T-helper 2 cell treated with Interferon-gamma antibody and Interleukin-4, amounts not matched to agents 5 μg/mL and 100 μg/mL, for 36 hours (primary cell): ENCODE data around the gene GALNT17.
"Not testable (repeated sequence)": the region's sequence is repeated elsewhere in the genome, so short reads cannot be mapped to it uniquely, and the experiment has no call there.

Source experiments
- DNase-seq: peaks from one replicate; pipeline ENCODE4 v3.0.0; 2021; ENCODE audit warnings: low spot score
- H3K27ac Mint-ChIP-seq: one replicate; pipeline ENCODE4 v1.8.0; 2021; ENCODE audit warnings: mild to moderate bottlenecking, mixed read lengths
- H3K27me3 Mint-ChIP-seq: one replicate; pipeline ENCODE4 v1.8.0; 2021; ENCODE audit warnings: low read depth, mixed read lengths
- H3K36me3 Mint-ChIP-seq: one replicate; pipeline ENCODE4 v1.8.0; 2021; ENCODE audit warnings: low read depth, mixed read lengths
- H3K4me1 Mint-ChIP-seq: one replicate; pipeline ENCODE4 v1.8.0; 2021; ENCODE audit warnings: low read depth, mixed read lengths
- H3K4me3 Mint-ChIP-seq: one replicate; pipeline ENCODE4 v1.8.0; 2022; ENCODE audit warnings: mild to moderate bottlenecking, moderate library complexity, mixed read lengths
- H3K9me3 Mint-ChIP-seq: one replicate; pipeline ENCODE4 v1.8.0; 2021; ENCODE audit warnings: mixed read lengths

The GALNT17 gene

GRCh38 chr7:71630516-71630915 is 498.6 kb downstream of the GALNT17 start:
- Mint-ChIP-seq H3K9me3 (peaks cover 36% of the 10 kb centered on the region), H3K27me3 (no peaks in the 10 kb centered on the region), H3K27ac (no peak overlapping the region), H3K36me3 (no peaks in the 10 kb centered on the region), H3K4me3 (no peak overlapping the region), H3K4me1 (no peaks in the 10 kb centered on the region)
- no peak for DNase-seq

- DNase-seq: no peak
- Mint-ChIP-seq H3K36me3 (no peaks in the 10 kb centered on the region), H3K4me1 (no peaks in the 10 kb centered on the region), H3K27me3 (no peaks in the 10 kb centered on the region), H3K9me3 (peaks cover 42% of the 10 kb centered on the region), H3K4me3 (no peak overlapping the region), H3K27ac (no peak overlapping the region)
These were observed 501.6 kb downstream of the GALNT17 start for GRCh38 chr7:71633551-71634008.

GRCh38 chr7:71635849-71636248 is 503.9 kb downstream of the GALNT17 start:
- not testable (repeated sequence) for DNase-seq, H3K4me3 Mint-ChIP-seq, H3K36me3 Mint-ChIP-seq, H3K27ac Mint-ChIP-seq, H3K27me3 Mint-ChIP-seq, H3K4me1 Mint-ChIP-seq
- H3K9me3 Mint-ChIP-seq: peaks cover 44% of the 10 kb centered on the region

- no peak for DNase-seq
- no peak overlapping the region for H3K27ac Mint-ChIP-seq
- H3K27me3 Mint-ChIP-seq: no peaks in the 10 kb centered on the region
- H3K9me3 Mint-ChIP-seq: peaks cover 42% of the 10 kb centered on the region
- H3K4me3 Mint-ChIP-seq: no peak overlapping the region
- no peaks in the 10 kb centered on the region for H3K4me1 Mint-ChIP-seq
- H3K36me3 Mint-ChIP-seq: no peaks in the 10 kb centered on the region
These were observed 504.4 kb downstream of the GALNT17 start for GRCh38 chr7:71636329-71636728.

GRCh38 chr7:71637578-71637977 is 505.6 kb downstream of the GALNT17 start:
- H3K36me3 Mint-ChIP-seq: no peaks in the 10 kb centered on the region
- no peak overlapping the region for H3K4me3 Mint-ChIP-seq
- DNase-seq: no peak
- H3K27ac Mint-ChIP-seq: no peak overlapping the region
- no peaks in the 10 kb centered on the region for H3K4me1 Mint-ChIP-seq
- H3K27me3 Mint-ChIP-seq: no peaks in the 10 kb centered on the region
- peaks cover 35% of the 10 kb centered on the region for H3K9me3 Mint-ChIP-seq

- H3K4me3 Mint-ChIP-seq: no peak overlapping the region
- H3K9me3 Mint-ChIP-seq: peaks cover 35% of the 10 kb centered on the region
- H3K27me3 Mint-ChIP-seq: no peaks in the 10 kb centered on the region
- H3K27ac Mint-ChIP-seq: no peak overlapping the region
- H3K36me3 Mint-ChIP-seq: no peaks in the 10 kb centered on the region
- H3K4me1 Mint-ChIP-seq: no peaks in the 10 kb centered on the region
- no peak for DNase-seq
These were observed 506.2 kb downstream of the GALNT17 start for GRCh38 chr7:71638108-71638507.

GRCh38 chr7:71639382-71640085 is 507.6 kb downstream of the GALNT17 start:
- Mint-ChIP-seq H3K27ac (no peak overlapping the region), H3K9me3 (peaks cover 36% of the 10 kb centered on the region), H3K27me3 (no peaks in the 10 kb centered on the region), H3K36me3 (no peaks in the 10 kb centered on the region), H3K4me3 (no peak overlapping the region), H3K4me1 (no peaks in the 10 kb centered on the region)
- DNase-seq: no peak

- H3K27me3 Mint-ChIP-seq, H3K36me3 Mint-ChIP-seq, H3K4me1 Mint-ChIP-seq: not testable (repeated sequence)
These were observed 511.1 kb downstream of the GALNT17 start for GRCh38 chr7:71643031-71643430.

GRCh38 chr7:71645836-71646235 is 513.9 kb downstream of the GALNT17 start:
- no peak for DNase-seq
- Mint-ChIP-seq H3K9me3 (peaks cover 26% of the 10 kb centered on the region), H3K27ac (no peak overlapping the region), H3K4me1 (no peaks in the 10 kb centered on the region), H3K27me3 (no peaks in the 10 kb centered on the region), H3K36me3 (no peaks in the 10 kb centered on the region), H3K4me3 (no peak overlapping the region)

More at GRCh38 chr7:71643031-71643430, 511.1 kb downstream of the GALNT17 start:
- H3K4me3 Mint-ChIP-seq, DNase-seq, H3K27ac Mint-ChIP-seq: not testable (repeated sequence)
- H3K9me3 Mint-ChIP-seq: peaks cover 32% of the 10 kb centered on the region

GRCh38 chr7:71649812-71650211 is 517.9 kb downstream of the GALNT17 start:
- H3K27me3 Mint-ChIP-seq: no peaks in the 10 kb centered on the region
- DNase-seq: no peak
- no peak overlapping the region for H3K27ac Mint-ChIP-seq
- H3K4me1 Mint-ChIP-seq: no peaks in the 10 kb centered on the region
- no peaks in the 10 kb centered on the region for H3K36me3 Mint-ChIP-seq
- no peak overlapping the region for H3K4me3 Mint-ChIP-seq
- peaks cover 30% of the 10 kb centered on the region for H3K9me3 Mint-ChIP-seq

GRCh38 chr7:71650653-71651337 is 518.9 kb downstream of the GALNT17 start:
- Mint-ChIP-seq H3K36me3 (no peaks in the 10 kb centered on the region), H3K4me3 (no peak overlapping the region), H3K27ac (no peak overlapping the region), H3K27me3 (no peaks in the 10 kb centered on the region), H3K9me3 (peaks cover 31% of the 10 kb centered on the region), H3K4me1 (no peaks in the 10 kb centered on the region)
- DNase-seq: no peak

GRCh38 chr7:71652510-71652909 is 520.6 kb downstream of the GALNT17 start:
- no peak overlapping the region for H3K27ac Mint-ChIP-seq
- H3K36me3 Mint-ChIP-seq: no peaks in the 10 kb centered on the region
- no peak for DNase-seq
- peaks cover 39% of the 10 kb centered on the region for H3K9me3 Mint-ChIP-seq
- H3K27me3 Mint-ChIP-seq: no peaks in the 10 kb centered on the region
- H3K4me3 Mint-ChIP-seq: no peak overlapping the region
- H3K4me1 Mint-ChIP-seq: no peaks in the 10 kb centered on the region

GRCh38 chr7:71657386-71657785 is 525.4 kb downstream of the GALNT17 start:
- H3K4me3 Mint-ChIP-seq: no peak overlapping the region
- DNase-seq: no peak
- H3K27me3 Mint-ChIP-seq: no peaks in the 10 kb centered on the region
- no peaks in the 10 kb centered on the region for H3K4me1 Mint-ChIP-seq
- H3K36me3 Mint-ChIP-seq: no peaks in the 10 kb centered on the region
- H3K27ac Mint-ChIP-seq: no peak overlapping the region
- H3K9me3 Mint-ChIP-seq: peaks cover 41% of the 10 kb centered on the region

- no peak overlapping the region for H3K27ac Mint-ChIP-seq
- no peaks in the 10 kb centered on the region for H3K36me3 Mint-ChIP-seq
- no peak for DNase-seq
- no peaks in the 10 kb centered on the region for H3K27me3 Mint-ChIP-seq
- no peaks in the 10 kb centered on the region for H3K4me1 Mint-ChIP-seq
- no peak overlapping the region for H3K4me3 Mint-ChIP-seq
- H3K9me3 Mint-ChIP-seq: peaks cover 51% of the 10 kb centered on the region
These were observed 527.7 kb downstream of the GALNT17 start for GRCh38 chr7:71659622-71660021.
